ENCODE data around the gene ROCK2.
A peak's percentile ranks its signal among the peaks of the same experiment; 100 is the strongest.

Gene ROCK2

GRCh38 chr2:11152591-11152990, 191.8 kb downstream of the ROCK2 start:
- DNase-seq (ENCODE audit: low spot score) = no peak

- DNase-seq (ENCODE audit: low spot score) = no peak
These were observed 197.2 kb downstream of the ROCK2 start for GRCh38 chr2:11147263-11147662.

GRCh38 chr2:11146076-11146475, 198.4 kb downstream of the ROCK2 start:
- DNase-seq (ENCODE audit: low spot score) = no peak

DNA sequence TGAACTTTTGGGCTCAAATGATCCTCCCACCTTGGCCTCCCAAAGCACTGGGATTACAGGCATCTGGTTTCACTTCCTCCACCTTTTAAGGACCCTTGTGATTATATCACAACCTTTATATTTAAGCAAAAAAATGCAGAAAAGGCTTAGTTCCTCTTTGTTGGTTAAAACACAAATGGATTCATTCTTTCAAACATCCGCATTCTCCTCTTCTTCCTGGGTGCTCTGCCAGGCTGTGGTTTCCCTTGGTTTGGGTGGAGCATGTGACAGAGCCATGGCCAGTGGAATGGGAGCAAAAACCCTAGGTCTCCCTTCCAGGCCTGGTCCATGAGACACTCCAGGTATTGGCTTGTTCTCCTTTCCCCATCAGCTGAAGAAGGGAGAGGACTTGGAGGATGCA, 199.1 kb downstream of the ROCK2 start:
- DNase-seq (ENCODE audit: low spot score) = no peak

DNA sequence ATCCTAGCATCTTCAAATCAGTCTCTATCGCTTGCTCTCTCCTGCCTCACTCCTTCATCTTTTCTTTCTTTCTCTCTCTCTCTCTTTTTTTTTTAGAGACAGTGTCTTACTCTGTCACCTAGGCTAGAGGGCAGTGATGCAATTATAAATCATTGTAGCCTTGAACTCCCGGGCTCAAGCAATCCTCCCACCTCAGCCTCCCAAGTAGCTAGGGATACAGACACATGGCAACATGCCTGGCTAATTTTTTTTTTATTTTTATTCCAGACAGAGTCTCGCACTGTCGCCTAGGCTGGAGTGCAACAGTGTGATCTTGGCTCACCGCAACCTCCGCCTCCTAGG, 199.7 kb downstream of the ROCK2 start:
- no peak for DNase-seq (ENCODE audit: low spot score)

- no peak for DNase-seq (ENCODE audit: low spot score)
These were observed 200.2 kb downstream of the ROCK2 start for GRCh38 chr2:11144077-11144737.

DNA sequence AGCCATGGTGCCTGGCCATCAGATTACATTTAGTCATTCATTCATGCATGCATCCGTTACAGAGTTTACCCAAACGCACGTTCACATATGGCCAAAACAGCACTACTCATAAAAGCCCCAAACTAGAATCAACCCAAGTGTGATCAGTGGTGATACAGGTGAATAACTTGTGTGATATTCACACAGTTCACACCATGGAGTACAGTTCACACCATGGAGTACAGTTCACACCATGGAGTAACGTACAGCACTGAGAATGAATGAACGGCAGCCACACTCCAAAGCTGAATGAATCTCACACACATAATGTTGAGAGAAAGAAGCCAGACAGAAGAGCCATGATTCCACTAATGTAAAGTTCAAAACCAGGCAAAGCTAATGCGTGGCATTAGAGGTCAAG, 201.4 kb downstream of the ROCK2 start:
- DNase-seq (ENCODE audit: low spot score) = no peak

GRCh38 chr2:11142330-11142729, 202.1 kb downstream of the ROCK2 start:
- DNase-seq (ENCODE audit: low spot score) = no peak

DNA sequence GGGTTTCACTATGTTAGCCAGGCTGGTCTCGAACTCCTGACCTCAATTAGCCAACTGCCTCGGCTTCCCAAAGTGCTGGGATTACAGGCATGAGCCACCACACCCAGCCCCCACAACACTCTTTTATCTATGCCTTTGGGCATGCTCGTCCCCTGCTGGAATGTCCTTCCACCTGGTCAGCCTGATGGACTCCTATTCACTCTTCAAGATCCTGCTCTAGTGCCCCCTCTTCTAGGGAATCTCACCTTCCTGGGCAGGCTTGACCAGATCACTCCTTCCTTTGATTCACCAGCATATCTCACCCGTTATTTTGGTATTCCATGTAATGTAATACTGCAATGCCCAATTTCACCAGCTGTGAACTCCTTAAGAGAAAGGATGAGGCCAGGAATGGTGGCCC, 203.1 kb downstream of the ROCK2 start:
- DNase-seq (ENCODE audit: low spot score) = no peak

DNA sequence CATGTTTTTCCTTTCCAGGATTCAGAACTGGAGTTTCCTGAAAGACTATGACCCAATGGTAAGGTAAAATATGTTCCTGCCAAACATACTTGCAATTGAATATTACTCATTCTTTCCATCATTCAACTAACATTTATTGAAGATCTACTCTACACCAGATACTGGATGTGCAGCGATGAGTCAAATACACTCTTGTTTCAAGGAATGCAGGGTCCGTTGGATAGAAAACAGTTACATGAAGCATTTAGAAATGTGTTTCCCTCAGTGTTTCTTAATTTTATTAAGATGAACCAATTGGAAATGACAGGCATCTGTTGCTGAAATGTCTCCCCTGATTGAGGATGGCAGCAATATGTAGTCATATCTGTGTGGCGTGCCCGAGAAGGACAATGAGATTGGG, 203.9 kb downstream of the ROCK2 start:
- no peak for DNase-seq (ENCODE audit: low spot score)

GRCh38 chr2:11134349-11134748, 210.1 kb downstream of the ROCK2 start:
- DNase-seq (ENCODE audit: low spot score) = no peak

DNA sequence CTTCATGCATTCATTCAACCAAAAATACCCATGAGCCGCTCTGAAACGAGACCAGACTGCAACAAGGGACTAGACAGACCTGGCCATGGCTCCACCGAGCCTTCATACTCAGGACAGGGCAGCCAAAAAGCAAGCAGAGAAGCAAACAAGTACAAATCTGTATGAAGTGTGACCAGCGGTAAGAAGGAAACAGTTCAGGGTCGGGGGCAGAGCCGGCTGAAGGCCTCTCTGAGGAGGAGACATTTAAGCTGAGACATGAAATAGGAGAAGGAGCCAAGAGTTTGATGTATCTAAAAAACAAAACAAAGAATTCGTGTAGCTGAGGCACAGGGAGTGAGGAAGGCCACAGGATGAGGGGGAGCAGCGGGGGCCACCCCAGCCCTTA, 210.5 kb downstream of the ROCK2 start:
- DNase-seq (ENCODE audit: low spot score) = no peak

- peak; percentile 31 for DNase-seq (ENCODE audit: low spot score)
These were observed 211.0 kb downstream of the ROCK2 start for GRCh38 chr2:11133238-11133935.

DNA sequence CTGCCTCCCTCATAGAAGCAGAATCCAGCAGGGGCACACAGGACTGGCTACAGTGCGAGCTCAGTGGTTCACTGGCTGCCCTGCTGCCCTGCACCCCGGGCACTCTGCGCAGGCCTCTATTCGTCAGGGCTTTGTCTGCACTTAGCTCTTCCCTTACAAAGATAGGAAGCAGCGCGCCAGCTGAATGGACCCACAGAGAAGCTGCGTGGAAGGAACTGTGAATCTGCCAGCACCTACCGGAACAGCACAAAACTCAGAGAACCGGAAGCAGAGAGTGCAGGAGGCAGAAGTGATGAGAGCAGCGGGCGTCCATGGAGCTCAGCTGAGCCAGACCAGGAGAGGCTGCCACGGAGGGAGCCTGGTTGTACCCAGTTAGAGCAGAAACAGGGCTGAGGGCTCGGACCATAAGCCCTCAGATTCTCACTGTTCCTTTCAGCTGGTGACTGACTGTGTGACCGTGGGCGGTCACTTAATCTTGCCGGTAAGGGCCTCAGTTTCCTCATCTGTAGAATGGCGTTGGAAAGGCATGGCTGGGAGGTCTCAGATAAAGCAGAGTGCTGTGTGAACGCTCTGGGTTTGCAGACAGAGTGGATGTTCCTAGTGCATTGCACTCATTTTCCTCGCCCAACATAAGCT, 212.3 kb downstream of the ROCK2 start:
- DNase-seq (ENCODE audit: low spot score) = no peak

DNA sequence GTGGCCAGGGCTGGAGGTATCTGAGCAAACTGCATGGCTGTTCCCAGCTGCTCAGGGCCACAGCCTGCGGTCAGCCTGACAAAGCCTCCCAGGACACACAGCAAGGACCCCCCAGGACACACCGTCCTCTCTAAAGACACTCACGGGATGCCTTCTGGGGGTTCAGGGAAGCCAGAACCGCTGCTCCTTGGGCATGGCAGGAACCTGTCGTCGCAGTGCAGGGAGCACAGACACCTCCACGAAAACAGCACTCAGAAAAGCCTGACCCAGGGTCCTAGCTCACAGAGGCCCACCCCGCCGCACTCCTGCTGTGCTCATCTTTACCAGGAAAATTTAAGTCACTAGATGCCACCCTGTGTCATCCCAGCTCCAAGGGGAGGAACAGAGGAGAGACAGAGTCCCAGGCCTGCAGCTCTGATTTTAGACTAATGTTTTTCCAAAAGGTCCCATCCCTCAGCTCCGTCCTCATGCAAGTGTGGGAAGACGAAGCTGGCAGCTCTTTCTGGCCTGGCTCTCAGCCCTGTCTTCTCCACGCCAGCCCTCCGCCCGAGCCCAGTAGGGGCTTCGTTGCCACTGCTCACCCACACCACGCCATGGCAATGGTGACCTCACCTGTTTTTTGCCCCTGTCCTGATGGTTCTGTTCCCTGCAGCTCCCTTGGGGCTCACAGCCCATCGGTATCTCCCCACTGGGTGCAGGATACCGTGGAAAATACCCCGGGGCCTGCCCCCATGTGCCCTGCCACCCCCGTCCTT, 213.1 kb downstream of the ROCK2 start:
- no peak for DNase-seq (ENCODE audit: low spot score)
